ENCODE measurements around the gene P2RX2. TPM values are rescaled to one million over a fixed set of nuclear protein-coding genes. Genes with fewer than 3 reads are reported as not detected.

P2RX2 gene
- total and polyA plus RNA-seq, 2 of the 4 experiments (the other 2 are of a cell fraction): not detected

DNA sequence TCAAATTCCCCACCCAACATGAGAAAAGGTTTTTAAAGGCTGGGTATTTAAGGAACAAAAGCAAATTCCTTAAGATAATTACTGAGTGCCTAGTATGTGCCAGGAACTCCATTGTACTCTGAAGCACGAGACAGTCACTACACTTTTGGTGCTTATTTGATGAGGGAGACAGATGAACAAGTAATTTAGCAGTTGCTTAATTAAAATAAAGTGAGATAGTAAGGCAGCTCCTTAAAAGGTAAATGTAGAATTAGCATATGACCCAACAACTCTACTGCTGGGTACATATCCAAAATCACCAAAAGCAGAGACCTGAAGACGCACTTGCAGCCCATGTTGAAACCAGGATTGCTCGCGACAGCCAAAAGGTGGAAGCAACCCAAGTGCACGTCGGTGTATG lies 47.2 kb downstream of the P2RX2 start:
- dilution Hi-C loops (cut with HindIII; ENCODE audit: low sequenced_read_pairs, unreplicated experiment): no loop called here
- Histone ChIP-seq H3K9me1 (ENCODE audit: insufficient read depth, low read length) (0 out of 2 replicates have a peak, but pooled peaks cover 2% of the 10 kb centered on the region), H2BK15ac (ENCODE audit: low read depth, low read length) (no peak overlapping the region), H2BK120ac (ENCODE audit: low read depth, low read length) (no peak overlapping the region), H3K9ac (ENCODE audit: low read depth, low read length) (no peak overlapping the region), H4K5ac (ENCODE audit: low read depth, low read length) (no peak overlapping the region), H2AFZ (replicated peaks; ENCODE audit: low read length, poor library complexity) (no peak overlapping the region), H3K4ac (ENCODE audit: low read depth, low read length) (no peak overlapping the region), H3K36me3 (ENCODE audit: control insufficient read depth, insufficient read depth, low read length) (peaks cover 54% of the 10 kb centered on the region), H3K27ac (ENCODE audit: insufficient read depth, low read length) (no peak overlapping the region), H2BK20ac (ENCODE audit: low read depth, low read length) (no peak overlapping the region), H3K4me2 (ENCODE audit: low read depth, low read length) (no peak overlapping the region), H2BK5ac (ENCODE audit: low read depth, low read length, poor library complexity, severe bottlenecking) (no peak overlapping the region), H3K56ac (ENCODE audit: extremely low read depth, insufficient read depth, low read length) (no peak overlapping the region), H3K79me1 (ENCODE audit: low read depth in 1 of 2, low read length in 2 of 2) (no peaks in the 10 kb centered on the region), H2AK5ac (ENCODE audit: low read depth, low read length) (no peak overlapping the region), H3K9me3 (ENCODE audit: control insufficient read depth, insufficient read depth, low read length) (no peaks in the 10 kb centered on the region), H2AK9ac (replicated peaks; ENCODE audit: low read depth, low read length, poor library complexity) (no peak overlapping the region), H3K4me1 (ENCODE audit: control insufficient read depth, insufficient read depth, low read length) (no peaks in the 10 kb centered on the region), H4K8ac (ENCODE audit: low read depth in 2 of 2, low read length in 2 of 2) (no peak overlapping the region), H3K23ac (ENCODE audit: low read depth, low read length) (no peak overlapping the region), H3K4me3 (ENCODE audit: insufficient read depth, low read depth, low read length) (no peak overlapping the region), H3K27me3 (ENCODE audit: control insufficient read depth, insufficient read depth, low read length) (no peaks in the 10 kb centered on the region), H3K14ac (replicated peaks; ENCODE audit: low read depth, low read length) (no peak overlapping the region), H4K91ac (ENCODE audit: insufficient read depth, low read depth, low read length) (no peak overlapping the region), H4K20me1 (ENCODE audit: insufficient read depth, low read length) (no peaks in the 10 kb centered on the region; the same call in 1 of the 2 replicates), H3K18ac (ENCODE audit: low read depth, low read length) (no peak overlapping the region)
- DNase-seq (no peak), ATAC-seq (ENCODE audit: low read depth) (no peak)
- no peak for TF ChIP-seq BHLHE40 (IDR thresholded peaks at IDR 0.05; ENCODE audit: low read depth, low read length)
- TF ChIP-seq, protein P1, sequence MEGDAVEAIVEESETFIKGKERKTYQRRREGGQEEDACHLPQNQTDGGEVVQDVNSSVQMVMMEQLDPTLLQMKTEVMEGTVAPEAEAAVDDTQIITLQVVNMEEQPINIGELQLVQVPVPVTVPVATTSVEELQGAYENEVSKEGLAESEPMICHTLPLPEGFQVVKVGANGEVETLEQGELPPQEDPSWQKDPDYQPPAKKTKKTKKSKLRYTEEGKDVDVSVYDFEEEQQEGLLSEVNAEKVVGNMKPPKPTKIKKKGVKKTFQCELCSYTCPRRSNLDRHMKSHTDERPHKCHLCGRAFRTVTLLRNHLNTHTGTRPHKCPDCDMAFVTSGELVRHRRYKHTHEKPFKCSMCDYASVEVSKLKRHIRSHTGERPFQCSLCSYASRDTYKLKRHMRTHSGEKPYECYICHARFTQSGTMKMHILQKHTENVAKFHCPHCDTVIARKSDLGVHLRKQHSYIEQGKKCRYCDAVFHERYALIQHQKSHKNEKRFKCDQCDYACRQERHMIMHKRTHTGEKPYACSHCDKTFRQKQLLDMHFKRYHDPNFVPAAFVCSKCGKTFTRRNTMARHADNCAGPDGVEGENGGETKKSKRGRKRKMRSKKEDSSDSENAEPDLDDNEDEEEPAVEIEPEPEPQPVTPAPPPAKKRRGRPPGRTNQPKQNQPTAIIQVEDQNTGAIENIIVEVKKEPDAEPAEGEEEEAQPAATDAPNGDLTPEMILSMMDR (conservative IDR thresholded peaks at IDR 0.05; ENCODE audit: low read depth, low read length): no peak
- TF ChIP-seq CEBPB (IDR thresholded peaks at IDR 0.05; ENCODE audit: low read depth, low read length): no peak
- no peak for TF ChIP-seq NFE2L2 (IDR thresholded peaks at IDR 0.05; ENCODE audit: low read depth, low read length)
- TF ChIP-seq FOS (IDR thresholded peaks at IDR 0.05; ENCODE audit: low read depth, low read length): no peak
- TF ChIP-seq MXI1 (IDR thresholded peaks at IDR 0.05; ENCODE audit: borderline replicate concordance, low read depth, low read length): no peak
- TF ChIP-seq, protein P2, sequence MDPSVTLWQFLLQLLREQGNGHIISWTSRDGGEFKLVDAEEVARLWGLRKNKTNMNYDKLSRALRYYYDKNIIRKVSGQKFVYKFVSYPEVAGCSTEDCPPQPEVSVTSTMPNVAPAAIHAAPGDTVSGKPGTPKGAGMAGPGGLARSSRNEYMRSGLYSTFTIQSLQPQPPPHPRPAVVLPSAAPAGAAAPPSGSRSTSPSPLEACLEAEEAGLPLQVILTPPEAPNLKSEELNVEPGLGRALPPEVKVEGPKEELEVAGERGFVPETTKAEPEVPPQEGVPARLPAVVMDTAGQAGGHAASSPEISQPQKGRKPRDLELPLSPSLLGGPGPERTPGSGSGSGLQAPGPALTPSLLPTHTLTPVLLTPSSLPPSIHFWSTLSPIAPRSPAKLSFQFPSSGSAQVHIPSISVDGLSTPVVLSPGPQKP (IDR thresholded peaks at IDR 0.05; ENCODE audit: borderline replicate concordance, low read depth, low read length): no peak
- no peak for TF ChIP-seq MAFK (IDR thresholded peaks at IDR 0.05; ENCODE audit: low read depth, low read length)
- no peak for TF ChIP-seq RFX5 (IDR thresholded peaks at IDR 0.05; ENCODE audit: low read depth, low read length)
- no peak for TF ChIP-seq SMC3 (IDR thresholded peaks at IDR 0.05; ENCODE audit: low read depth, low read length)
- no peak for TF ChIP-seq RCOR1 (IDR thresholded peaks at IDR 0.05; ENCODE audit: insufficient replicate concordance, low read length)
- TF ChIP-seq RAD21 (IDR thresholded peaks at IDR 0.05; ENCODE audit: low read length): no peak
- TF ChIP-seq POLR2A (IDR thresholded peaks at IDR 0.05; ENCODE audit: low read depth, low read length): no peak
- TF ChIP-seq, protein P3, sequence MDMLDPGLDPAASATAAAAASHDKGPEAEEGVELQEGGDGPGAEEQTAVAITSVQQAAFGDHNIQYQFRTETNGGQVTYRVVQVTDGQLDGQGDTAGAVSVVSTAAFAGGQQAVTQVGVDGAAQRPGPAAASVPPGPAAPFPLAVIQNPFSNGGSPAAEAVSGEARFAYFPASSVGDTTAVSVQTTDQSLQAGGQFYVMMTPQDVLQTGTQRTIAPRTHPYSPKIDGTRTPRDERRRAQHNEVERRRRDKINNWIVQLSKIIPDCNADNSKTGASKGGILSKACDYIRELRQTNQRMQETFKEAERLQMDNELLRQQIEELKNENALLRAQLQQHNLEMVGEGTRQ (IDR thresholded peaks at IDR 0.05; ENCODE audit: low read depth, low read length): no peak
- TF ChIP-seq MAZ (IDR thresholded peaks at IDR 0.05; ENCODE audit: borderline replicate concordance, low read depth, low read length): no peak
- ChIA-PET POLR2A (ENCODE audit: unreplicated experiment) (no interaction called here), CTCF (no interaction called here)
- in situ Hi-C loops (cut with MboI; ENCODE audit: low sequenced_read_pairs): no loop called here
- intact Hi-C loops (cut with micrococcal nuclease): no loop called here
- WGBS, 2 experiments (ENCODE audit: extremely low coverage in 2 of 2, insufficient read length in 1 of 2): no CpG with 5 or more reads among the region's 6 CpGs
- BruUV-seq (replicated peaks): no TSS peak

Data from IMR-90 (cell line).